Cardiac muscle cell (in vitro differentiated cells and primary cell): Measurements from ENCODE around the gene HS3ST2. TPM values are rescaled to one million over a fixed set of nuclear protein-coding genes. Genes with fewer than 3 reads are reported as not detected.

ENCODE experiments used
- DNase-seq, 2 donors: peaks; one replicate each; pipeline versions ENCODE4 v3.0.0 to v3.0.0-alpha.2; 2010 to 2017; ENCODE audit warnings: low read depth in 1 of 2, low spot score in 1 of 2
- H3K27ac ChIP-seq: fragments of 200-600 bp; sonication (generic); 2 replicates; pipeline ENCODE4 v1.5.1; 2016
- H3K27me3 ChIP-seq: fragments of 200-600 bp; sonication (generic); 2 replicates; pipeline ENCODE4 v1.6.0; 2016; ENCODE audit warnings: control low read depth
- H3K36me3 ChIP-seq: fragments of 200-600 bp; sonication (generic); 2 replicates; pipeline ENCODE4 v1.5.1; 2016; ENCODE audit warnings: control low read depth
- H3K4me1 ChIP-seq: fragments of 200-600 bp; sonication (generic); 2 replicates; pipeline ENCODE4 v1.8.1; 2017; ENCODE audit warnings: low read depth, mild to moderate bottlenecking, mixed run types
- H3K4me3 ChIP-seq: fragments of 200-600 bp; sonication (generic); 2 replicates; pipeline ENCODE4 v1.5.1; 2016; ENCODE audit warnings: mild to moderate bottlenecking
- H3K9me3 ChIP-seq: fragments of 200-600 bp; sonication (generic); 2 replicates; pipeline ENCODE4 v1.5.1; 2017; ENCODE audit warnings: low read depth, mild to moderate bottlenecking, control low read depth
- polyA plus RNA-seq: library from polyadenylated mRNA; unstranded; fragments of >200 nt; fragmentation: Nextera tagmentation; extraction: Ambion mirVana; gene quantifications from 2 replicates; pipeline ENCODE4 v1.2.1, GENCODE V29; 2016
- total RNA-seq: library from RNA; depleted of rRNA; stranded (reverse); fragments of >200 nt; gene quantifications from 2 replicates; pipeline ENCODE4 v1.2.3, GENCODE V29; 2016
- TF ChIP-seq, protein P1 (sequence below): IDR thresholded peaks from 2 replicates; pipeline ENCODE4 v1.5.1; 2012; ENCODE audit warnings: low read depth, mild to moderate bottlenecking, low read length

HS3ST2 gene
- total and polyA plus RNA-seq, 2 experiments from 2014 or later, result not detected

DNA sequence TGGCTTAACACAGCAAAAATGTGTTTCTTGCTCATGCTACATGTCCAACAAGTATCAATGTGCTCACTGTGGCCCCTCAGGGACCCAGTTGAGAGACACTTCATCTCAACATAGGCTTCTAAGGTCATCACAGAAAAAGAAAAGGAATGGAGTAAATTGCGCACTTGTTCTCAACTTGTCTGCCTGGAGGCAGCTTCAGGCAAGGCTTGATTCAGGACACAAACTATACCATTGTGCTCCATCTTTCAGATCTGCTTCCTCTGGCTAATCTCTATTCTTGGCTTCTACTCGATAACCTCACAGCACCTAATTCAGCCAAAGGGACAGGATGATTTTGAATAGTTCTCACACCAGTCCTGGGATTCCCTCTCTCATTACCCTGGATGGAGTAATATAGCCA lies 35.6 kb downstream of the HS3ST2 start:
- H3K4me3 ChIP-seq, result no peak overlapping the region
- no peaks in the 10 kb centered on the region for H3K4me1 ChIP-seq
- H3K27me3 ChIP-seq, result no peaks in the 10 kb centered on the region
- TF ChIP-seq, protein P1, sequence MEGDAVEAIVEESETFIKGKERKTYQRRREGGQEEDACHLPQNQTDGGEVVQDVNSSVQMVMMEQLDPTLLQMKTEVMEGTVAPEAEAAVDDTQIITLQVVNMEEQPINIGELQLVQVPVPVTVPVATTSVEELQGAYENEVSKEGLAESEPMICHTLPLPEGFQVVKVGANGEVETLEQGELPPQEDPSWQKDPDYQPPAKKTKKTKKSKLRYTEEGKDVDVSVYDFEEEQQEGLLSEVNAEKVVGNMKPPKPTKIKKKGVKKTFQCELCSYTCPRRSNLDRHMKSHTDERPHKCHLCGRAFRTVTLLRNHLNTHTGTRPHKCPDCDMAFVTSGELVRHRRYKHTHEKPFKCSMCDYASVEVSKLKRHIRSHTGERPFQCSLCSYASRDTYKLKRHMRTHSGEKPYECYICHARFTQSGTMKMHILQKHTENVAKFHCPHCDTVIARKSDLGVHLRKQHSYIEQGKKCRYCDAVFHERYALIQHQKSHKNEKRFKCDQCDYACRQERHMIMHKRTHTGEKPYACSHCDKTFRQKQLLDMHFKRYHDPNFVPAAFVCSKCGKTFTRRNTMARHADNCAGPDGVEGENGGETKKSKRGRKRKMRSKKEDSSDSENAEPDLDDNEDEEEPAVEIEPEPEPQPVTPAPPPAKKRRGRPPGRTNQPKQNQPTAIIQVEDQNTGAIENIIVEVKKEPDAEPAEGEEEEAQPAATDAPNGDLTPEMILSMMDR, result no peak
- DNase-seq, result no peak
- H3K9me3 ChIP-seq, result no peaks in the 10 kb centered on the region
- no peaks in the 10 kb centered on the region for H3K36me3 ChIP-seq
- no peak overlapping the region for H3K27ac ChIP-seq

DNA sequence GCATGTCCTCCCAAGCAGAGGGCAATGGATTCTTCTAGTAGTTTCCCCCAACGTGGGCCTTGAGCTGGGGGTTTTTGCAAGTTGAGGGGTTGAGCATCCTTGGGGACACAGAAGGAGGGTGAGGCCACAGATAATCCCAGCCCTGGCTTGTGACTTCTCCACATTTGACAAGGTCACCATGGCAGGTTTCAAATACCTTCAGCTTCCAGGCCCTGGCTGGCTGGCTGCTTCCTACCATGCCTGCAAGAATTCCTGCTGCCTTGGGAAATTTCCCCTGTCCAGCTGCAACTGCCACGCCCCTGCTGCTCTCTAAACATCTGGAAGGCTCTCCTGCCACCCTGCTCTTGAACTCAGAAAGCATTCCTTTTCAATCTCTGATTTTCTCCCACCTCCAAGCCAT lies 41.3 kb downstream of the HS3ST2 start:
- no peak overlapping the region for H3K4me3 ChIP-seq
- TF ChIP-seq, protein P1, result no peak
- DNase-seq, result no peak
- H3K9me3 ChIP-seq, result no peaks in the 10 kb centered on the region
- no peaks in the 10 kb centered on the region for H3K4me1 ChIP-seq
- H3K36me3 ChIP-seq, result no peaks in the 10 kb centered on the region
- no peaks in the 10 kb centered on the region for H3K27me3 ChIP-seq
- no peak overlapping the region for H3K27ac ChIP-seq

DNA sequence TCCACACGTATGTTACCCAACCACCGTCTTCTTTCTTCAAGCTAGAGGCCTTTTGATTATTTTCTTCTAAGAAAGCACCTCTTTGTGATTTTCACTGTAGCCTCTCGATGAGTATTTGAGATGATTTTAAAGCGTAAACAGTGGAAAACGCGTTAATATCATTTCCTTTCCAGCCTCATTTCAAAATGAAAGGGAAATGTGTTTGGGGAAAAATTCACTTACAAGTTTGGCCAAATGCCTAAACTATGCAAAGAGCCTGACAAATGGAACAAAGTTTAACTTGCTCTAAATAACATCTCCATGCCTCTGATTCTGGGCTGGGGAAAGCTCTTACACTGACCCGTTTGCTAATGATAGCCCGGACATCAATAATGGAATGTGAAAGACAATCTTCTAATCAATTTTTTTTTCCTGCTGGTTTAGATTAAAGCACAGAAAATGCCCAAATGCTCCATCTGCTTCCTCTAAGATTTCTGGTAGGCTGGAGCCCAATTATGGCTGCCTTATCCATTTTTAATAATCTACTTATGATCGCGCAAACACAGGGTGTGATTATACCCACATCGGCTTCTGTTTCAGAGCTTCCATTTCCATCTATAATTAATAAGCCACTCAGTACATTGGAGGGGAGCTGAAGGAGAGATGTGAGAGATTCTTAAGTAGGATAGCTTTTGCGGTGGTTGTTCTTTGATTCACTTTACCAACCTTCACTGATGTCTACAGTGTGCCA lies 43.5 kb downstream of the HS3ST2 start:
- Histone ChIP-seq H3K36me3 (no peaks in the 10 kb centered on the region), H3K9me3 (no peaks in the 10 kb centered on the region), H3K4me1 (no peaks in the 10 kb centered on the region), H3K4me3 (no peak overlapping the region), H3K27me3 (no peaks in the 10 kb centered on the region), H3K27ac (no peak overlapping the region)
- TF ChIP-seq, protein P1, result no peak
- no peak for DNase-seq

DNA sequence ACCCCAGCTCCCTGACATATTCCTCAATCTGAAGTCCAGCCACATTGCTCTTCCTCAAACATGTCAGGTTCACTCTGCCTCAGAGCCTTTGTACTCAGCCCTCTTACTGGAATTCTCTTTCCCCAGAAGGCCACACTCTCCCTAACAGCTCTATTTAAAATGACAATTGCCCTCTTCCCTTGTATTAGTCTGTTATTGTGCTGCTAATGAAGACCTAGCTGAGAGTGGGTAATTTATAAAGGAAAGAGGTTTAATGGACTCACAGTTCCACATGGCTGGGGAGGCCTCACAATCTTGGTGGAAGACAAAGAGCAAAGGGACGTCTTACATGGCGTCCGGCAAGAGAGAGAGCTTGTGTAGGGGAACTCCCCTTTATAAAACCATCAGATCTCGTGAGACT lies 46.0 kb downstream of the HS3ST2 start:
- H3K27me3 ChIP-seq, result no peaks in the 10 kb centered on the region
- no peaks in the 10 kb centered on the region for H3K4me1 ChIP-seq
- H3K36me3 ChIP-seq, result no peaks in the 10 kb centered on the region
- TF ChIP-seq, protein P1, result no peak
- no peak for DNase-seq
- no peak overlapping the region for H3K4me3 ChIP-seq
- no peak overlapping the region for H3K27ac ChIP-seq
- H3K9me3 ChIP-seq, result no peaks in the 10 kb centered on the region

DNA sequence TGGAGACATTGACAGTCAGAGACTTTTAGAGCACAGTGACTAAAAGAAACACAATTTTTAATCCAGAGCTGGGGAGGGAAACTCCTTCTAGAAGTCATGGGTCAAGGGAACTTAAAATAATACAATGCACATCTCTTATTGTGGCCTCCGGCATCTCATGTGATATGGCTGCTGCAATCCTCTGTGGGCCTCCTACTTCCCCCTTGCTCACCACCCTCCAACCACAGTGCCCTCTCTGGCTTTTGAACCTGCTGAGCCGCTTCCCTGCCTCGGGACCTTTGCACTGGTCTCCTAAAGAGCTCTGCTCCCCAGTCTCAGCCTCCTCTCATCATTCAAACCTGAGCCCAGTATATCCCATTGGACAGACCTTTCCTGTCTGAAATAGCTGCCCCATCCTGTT lies 47.6 kb downstream of the HS3ST2 start:
- no peak for DNase-seq
- Histone ChIP-seq H3K9me3 (no peaks in the 10 kb centered on the region), H3K4me3 (no peak overlapping the region), H3K4me1 (no peaks in the 10 kb centered on the region), H3K27ac (no peak overlapping the region), H3K27me3 (no peaks in the 10 kb centered on the region), H3K36me3 (no peaks in the 10 kb centered on the region)
- TF ChIP-seq, protein P1, result no peak

DNA sequence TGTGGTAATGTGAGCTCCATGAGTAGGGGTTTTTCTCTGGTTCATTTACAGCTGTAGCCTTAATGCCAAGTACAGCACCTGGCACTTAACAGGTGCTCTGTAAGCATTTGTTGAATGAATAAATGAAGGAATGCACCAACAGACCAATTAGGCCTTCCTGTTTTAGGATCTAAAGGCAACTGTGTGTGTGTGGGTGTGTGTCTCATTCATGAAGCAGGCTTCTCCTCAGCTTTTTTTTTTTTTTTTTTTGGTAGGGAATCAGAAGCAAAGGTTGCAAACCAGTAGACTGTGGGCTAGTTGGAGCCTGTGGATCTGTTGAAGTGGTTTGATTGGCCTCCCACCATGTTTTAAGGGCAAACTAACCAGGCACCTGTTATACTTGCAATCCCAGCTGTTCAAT lies 48.1 kb downstream of the HS3ST2 start:
- Histone ChIP-seq H3K9me3 (no peaks in the 10 kb centered on the region), H3K27ac (no peak overlapping the region), H3K4me1 (no peaks in the 10 kb centered on the region), H3K27me3 (no peaks in the 10 kb centered on the region), H3K4me3 (no peak overlapping the region), H3K36me3 (no peaks in the 10 kb centered on the region)
- no peak for DNase-seq
- TF ChIP-seq, protein P1, result no peak
